MG63 (cell line): ENCODE data around the gene HDAC3. TPM values are rescaled to one million over a fixed set of nuclear protein-coding genes. Genes with fewer than 3 reads are reported as not detected.

ENCODE experiments used
- DNase-seq: peaks from one replicate; pipeline ENCODE4 v3.0.0-alpha.2; 2020
- H3K27me3 ChIP-seq: fragments of 250-450 bp; sonication (Bioruptor Pico); 2 replicates; pipeline ENCODE4 v1.5.1; 2020; ENCODE audit warnings: mild to moderate bottlenecking, moderate library complexity
- H3K36me3 ChIP-seq: fragments of 250-450 bp; sonication (Bioruptor Pico); 2 replicates; pipeline ENCODE4 v1.5.1; 2020; ENCODE audit warnings: mild to moderate bottlenecking, moderate library complexity
- H3K4me3 ChIP-seq: fragments of 250-450 bp; sonication (Bioruptor Pico); 2 replicates; pipeline ENCODE4 v1.5.1; 2020; ENCODE audit warnings: mild to moderate bottlenecking, moderate library complexity
- H3K9me3 ChIP-seq: fragments of 250-450 bp; sonication (Bioruptor Pico); 2 replicates; pipeline ENCODE4 v1.5.1; 2020; ENCODE audit warnings: mild to moderate bottlenecking, moderate library complexity
- total RNA-seq: library from RNA; depleted of rRNA; stranded (reverse); fragments of >200 nt; shearing (Covaris generic); gene quantifications from 2 replicates; pipeline ENCODE4 v1.2.3, GENCODE V29; 2014; ENCODE audit warnings: low replicate concordance

The HDAC3 gene
- total RNA-seq, 1 experiment from 2014 or later: 169 TPM

- Histone ChIP-seq H3K4me3 (no peak overlapping the region), H3K36me3 (no peaks in the 10 kb centered on the region; the same call in 1 of the 2 replicates), H3K9me3 (no peaks in the 10 kb centered on the region), H3K27me3 (no peaks in the 10 kb centered on the region)
- no peak for DNase-seq
These were observed 29.6 kb upstream of the HDAC3 start for GRCh38 chr5:141665995-141666940.

- no peaks in the 10 kb centered on the region; the same call in 1 of the 2 replicates for H3K36me3 ChIP-seq
- peak; percentile 72 for DNase-seq
These were observed 28.2 kb upstream of the HDAC3 start for GRCh38 chr5:141664733-141665461.

GRCh38 chr5:141663506-141663905 lies 26.9 kb upstream of the HDAC3 start:
- DNase-seq: no peak
- H3K27me3 ChIP-seq: no peaks in the 10 kb centered on the region
- H3K9me3 ChIP-seq: no peaks in the 10 kb centered on the region
- H3K36me3 ChIP-seq: no peaks in the 10 kb centered on the region; the same call in none of the 2 replicates
- H3K4me3 ChIP-seq: no peak overlapping the region

More at GRCh38 chr5:141664733-141665461, 28.2 kb upstream of the HDAC3 start:
- no peaks in the 10 kb centered on the region for H3K27me3 ChIP-seq
- H3K9me3 ChIP-seq: no peaks in the 10 kb centered on the region
- H3K4me3 ChIP-seq: no peak overlapping the region

GRCh38 chr5:141662028-141662427 lies 25.4 kb upstream of the HDAC3 start:
- no peaks in the 10 kb centered on the region for H3K9me3 ChIP-seq
- H3K4me3 ChIP-seq: no peak overlapping the region
- DNase-seq: no peak
- H3K27me3 ChIP-seq: no peaks in the 10 kb centered on the region
- H3K36me3 ChIP-seq: no peaks in the 10 kb centered on the region; the same call in none of the 2 replicates

GRCh38 chr5:141657937-141658545 lies 21.4 kb upstream of the HDAC3 start:
- Histone ChIP-seq H3K36me3 (peaks cover 3% of the 10 kb centered on the region; the same call in 1 of the 2 replicates), H3K27me3 (no peaks in the 10 kb centered on the region)

GRCh38 chr5:141657404-141657803 lies 20.8 kb upstream of the HDAC3 start:
- no peak for DNase-seq
- Histone ChIP-seq H3K27me3 (no peaks in the 10 kb centered on the region), H3K4me3 (no peak overlapping the region), H3K36me3 (peaks cover 3% of the 10 kb centered on the region; the same call in 1 of the 2 replicates), H3K9me3 (no peaks in the 10 kb centered on the region)

More at GRCh38 chr5:141657937-141658545, 21.4 kb upstream of the HDAC3 start:
- peak; percentile 61 for DNase-seq
- H3K4me3 ChIP-seq: no peak overlapping the region
- H3K9me3 ChIP-seq: no peaks in the 10 kb centered on the region

GRCh38 chr5:141656396-141656795 lies 19.7 kb upstream of the HDAC3 start:
- Histone ChIP-seq H3K9me3 (no peaks in the 10 kb centered on the region), H3K36me3 (peaks cover 3% of the 10 kb centered on the region; the same call in 1 of the 2 replicates), H3K27me3 (no peaks in the 10 kb centered on the region), H3K4me3 (no peak overlapping the region)
- no peak for DNase-seq

- peaks cover 3% of the 10 kb centered on the region; the same call in 1 of the 2 replicates for H3K36me3 ChIP-seq
- no peak for DNase-seq
- H3K27me3 ChIP-seq: no peaks in the 10 kb centered on the region
- H3K4me3 ChIP-seq: no peak overlapping the region
- no peaks in the 10 kb centered on the region for H3K9me3 ChIP-seq
These were observed 18.4 kb upstream of the HDAC3 start for GRCh38 chr5:141655020-141655419.

- peaks cover 3% of the 10 kb centered on the region; the same call in 1 of the 2 replicates for H3K36me3 ChIP-seq
- H3K27me3 ChIP-seq: no peaks in the 10 kb centered on the region
- no peak overlapping the region for H3K4me3 ChIP-seq
- no peaks in the 10 kb centered on the region for H3K9me3 ChIP-seq
- DNase-seq: peak; percentile 86
These were observed 17.6 kb upstream of the HDAC3 start for GRCh38 chr5:141654298-141654697.

- Histone ChIP-seq H3K36me3 (peaks cover 3% of the 10 kb centered on the region; the same call in 1 of the 2 replicates), H3K9me3 (no peaks in the 10 kb centered on the region), H3K27me3 (no peaks in the 10 kb centered on the region; the same call in 1 of the 2 replicates), H3K4me3 (peak overlapping the region; percentile 56)
- no peak for DNase-seq
These were observed 15.1 kb upstream of the HDAC3 start for GRCh38 chr5:141651728-141652105.

GRCh38 chr5:141650851-141651727 lies 14.4 kb upstream of the HDAC3 start, which contains the start of gene FCHSD1:
Gene FCHSD1 (minus strand): TSS chr5:141651418. CDS start chr5:141651368, 50 bp downstream.
- H3K36me3 ChIP-seq: peaks cover 3% of the 10 kb centered on the region; the same call in 1 of the 2 replicates
- DNase-seq: peak; percentile 79

GRCh38 chr5:141649972-141650371 lies 13.3 kb upstream of the HDAC3 start:
- H3K4me3 ChIP-seq: no peak overlapping the region
- no peaks in the 10 kb centered on the region for H3K9me3 ChIP-seq
- H3K27me3 ChIP-seq: no peaks in the 10 kb centered on the region; the same call in 1 of the 2 replicates
- DNase-seq: no peak
- H3K36me3 ChIP-seq: peaks cover 7% of the 10 kb centered on the region

More at GRCh38 chr5:141650851-141651727, 14.4 kb upstream of the HDAC3 start, which contains the start of gene FCHSD1:
- Histone ChIP-seq H3K9me3 (no peaks in the 10 kb centered on the region), H3K4me3 (peak within 1 kb of the TSS; percentile 56), H3K27me3 (no peaks in the 10 kb centered on the region; the same call in 1 of the 2 replicates)

- DNase-seq: no peak
- no peak overlapping the region for H3K4me3 ChIP-seq
- H3K36me3 ChIP-seq: peaks cover 7% of the 10 kb centered on the region
- H3K9me3 ChIP-seq: no peaks in the 10 kb centered on the region
- H3K27me3 ChIP-seq: no peaks in the 10 kb centered on the region; the same call in 1 of the 2 replicates
These were observed 12.5 kb upstream of the HDAC3 start for GRCh38 chr5:141649056-141649688.

- DNase-seq: no peak
- peaks cover 7% of the 10 kb centered on the region for H3K36me3 ChIP-seq
- H3K27me3 ChIP-seq: no peaks in the 10 kb centered on the region; the same call in 1 of the 2 replicates
- H3K4me3 ChIP-seq: no peak overlapping the region
- no peaks in the 10 kb centered on the region for H3K9me3 ChIP-seq
These were observed 11.2 kb upstream of the HDAC3 start for GRCh38 chr5:141647851-141648250.

GRCh38 chr5:141647242-141647641 lies 10.6 kb upstream of the HDAC3 start:
- DNase-seq: no peak
- Histone ChIP-seq H3K36me3 (peaks cover 7% of the 10 kb centered on the region), H3K4me3 (no peak overlapping the region)

More at GRCh38 chr5:141647242-141647641, 10.6 kb upstream of the HDAC3 start:
- Histone ChIP-seq H3K27me3 (no peaks in the 10 kb centered on the region; the same call in 1 of the 2 replicates), H3K9me3 (no peaks in the 10 kb centered on the region)
